ENCODE data around the gene ST7L. TPM values are rescaled to one million over a fixed set of nuclear protein-coding genes. Genes with fewer than 3 reads are reported as not detected.
A peak's percentile ranks its signal among the peaks of the same experiment; 100 is the strongest.

ST7L gene
- total RNA-seq, 1 experiment from 2014 or later: 13.8 TPM

DNA sequence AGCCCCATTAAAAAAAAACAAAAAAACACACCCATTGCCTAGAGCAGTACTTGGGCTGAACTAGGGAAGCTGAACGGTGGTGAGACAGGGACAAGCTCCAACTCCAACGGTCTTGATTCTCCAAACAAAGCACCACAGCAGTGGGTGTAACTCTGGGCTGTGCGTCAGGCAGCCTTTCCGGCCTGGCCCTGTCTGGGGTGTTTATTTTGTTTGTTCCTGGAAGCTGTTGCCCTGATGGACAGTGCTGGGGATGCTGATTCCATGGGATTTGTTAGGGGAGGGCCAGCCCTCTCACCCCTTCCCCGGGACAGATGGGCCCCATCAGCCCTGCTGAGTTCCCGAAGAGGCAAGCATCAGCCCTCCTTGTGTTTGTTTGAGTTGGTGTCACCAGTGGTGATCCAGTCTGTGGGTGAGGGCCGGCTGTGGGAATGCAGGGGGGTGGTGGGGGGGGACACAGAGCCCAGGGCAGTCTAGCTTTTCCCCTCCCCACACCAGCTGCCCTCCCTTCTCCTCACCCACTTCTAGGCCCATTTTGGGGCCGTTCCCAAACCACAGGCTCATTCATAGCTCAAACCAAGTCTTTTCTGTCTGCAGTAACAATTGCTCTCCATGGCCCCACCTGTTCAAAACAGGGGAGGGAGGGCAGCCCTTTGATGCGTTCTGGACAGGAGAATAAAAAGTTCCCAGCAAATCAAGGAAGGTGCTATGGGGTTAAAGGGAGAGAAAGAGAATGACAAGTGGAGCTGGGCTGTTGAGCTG is 105.7 kb downstream of the ST7L start:
- peak; percentile 94 for DNase-seq
- no peaks in the 10 kb centered on the region for H3K27me3 ChIP-seq
- H3K4me3 ChIP-seq: no peak overlapping the region
- no peaks in the 10 kb centered on the region for H3K9me3 ChIP-seq
- peaks cover 22% of the 10 kb centered on the region for H3K36me3 ChIP-seq

DNA sequence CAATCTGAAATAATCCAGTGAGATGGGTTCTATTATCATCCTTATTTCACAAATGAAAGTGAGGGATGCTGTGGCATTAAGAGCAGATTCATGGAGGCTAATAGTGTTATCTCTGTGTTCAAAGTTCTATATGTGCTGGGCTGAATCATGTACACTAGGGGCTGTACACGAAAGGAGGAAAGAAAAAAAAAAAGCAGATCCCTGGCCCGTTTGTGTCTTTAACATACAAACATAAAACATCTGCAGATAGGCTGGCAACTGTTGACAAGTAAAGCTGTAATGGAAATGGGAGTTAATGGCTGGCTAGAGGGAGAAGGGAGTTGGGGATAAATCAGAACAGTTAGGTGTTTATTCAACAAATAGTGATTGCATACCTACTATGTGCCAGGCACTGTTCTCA is 107.0 kb downstream of the ST7L start:
- Histone ChIP-seq H3K9me3 (no peaks in the 10 kb centered on the region), H3K4me3 (no peak overlapping the region), H3K27me3 (no peaks in the 10 kb centered on the region), H3K36me3 (peaks cover 15% of the 10 kb centered on the region)
- DNase-seq: no peak

DNA sequence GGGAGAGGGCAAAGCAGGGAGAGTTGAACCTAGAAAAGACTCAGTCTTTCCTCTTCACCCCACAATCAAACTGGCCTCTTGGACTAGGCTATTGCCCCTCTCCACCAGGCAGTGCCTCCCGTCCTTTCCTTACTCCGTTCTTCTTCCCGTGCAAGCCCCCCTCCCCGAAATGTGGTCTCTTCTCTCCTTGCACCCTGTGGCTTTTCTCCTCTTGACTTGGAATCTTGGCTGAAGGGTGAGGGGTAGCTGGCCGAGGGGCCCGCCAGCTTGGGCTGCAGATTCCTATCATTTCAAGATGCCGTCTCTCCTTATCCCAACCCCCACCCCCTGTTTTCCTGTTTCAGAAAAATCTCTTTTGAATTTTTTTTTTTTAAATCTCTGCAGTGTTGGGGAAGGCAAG is 108.6 kb downstream of the ST7L start:
- no peak for DNase-seq
- H3K4me3 ChIP-seq: no peak overlapping the region; the same call in 1 of the 2 replicates
- H3K36me3 ChIP-seq: peaks cover 2% of the 10 kb centered on the region
- H3K9me3 ChIP-seq: no peaks in the 10 kb centered on the region
- no peaks in the 10 kb centered on the region for H3K27me3 ChIP-seq

- no peaks in the 10 kb centered on the region for H3K27me3 ChIP-seq
- H3K36me3 ChIP-seq: no peaks in the 10 kb centered on the region; the same call in 1 of the 2 replicates
- DNase-seq: no peak
- H3K9me3 ChIP-seq: no peaks in the 10 kb centered on the region
- H3K4me3 ChIP-seq: peak overlapping the region; percentile 59; the same call in 1 of the 2 replicates
These were observed 109.2 kb downstream of the ST7L start for GRCh38 chr1:112509660-112510178.

DNA sequence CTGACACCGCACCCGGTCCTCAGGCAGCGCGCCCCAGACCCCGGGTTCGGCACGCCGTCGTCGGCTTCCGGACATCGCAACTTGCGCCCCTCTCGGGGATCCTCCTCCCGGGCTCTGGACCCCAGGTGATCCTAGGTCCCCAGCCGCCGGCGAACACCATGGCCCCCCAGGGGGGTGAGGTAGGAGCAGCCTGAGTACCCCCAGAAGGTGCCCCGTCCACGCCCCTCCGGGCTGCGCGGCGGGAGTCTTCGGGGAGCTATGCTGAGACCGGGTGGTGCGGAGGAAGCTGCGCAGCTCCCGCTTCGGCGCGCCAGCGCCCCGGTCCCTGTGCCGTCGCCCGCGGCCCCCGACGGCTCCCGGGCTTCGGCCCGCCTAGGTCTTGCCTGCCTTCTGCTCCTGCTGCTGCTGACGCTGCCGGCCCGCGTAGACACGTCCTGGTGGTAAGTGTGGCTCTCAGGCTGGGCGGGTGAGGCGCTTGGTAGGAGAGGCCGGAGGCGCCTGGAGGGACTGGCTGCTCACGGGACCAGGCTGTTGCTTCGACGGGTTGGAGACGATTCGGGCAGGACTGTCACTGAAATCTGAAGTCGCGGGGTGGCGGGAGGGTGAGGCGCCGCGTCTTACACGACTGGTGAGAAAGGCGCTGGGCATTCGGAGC is 109.8 kb downstream of the ST7L start:
- H3K36me3 ChIP-seq: no peaks in the 10 kb centered on the region; the same call in 1 of the 2 replicates
- no peak for DNase-seq
- no peaks in the 10 kb centered on the region for H3K9me3 ChIP-seq
- H3K27me3 ChIP-seq: no peaks in the 10 kb centered on the region
- H3K4me3 ChIP-seq: peak overlapping the region; percentile 59

DNA sequence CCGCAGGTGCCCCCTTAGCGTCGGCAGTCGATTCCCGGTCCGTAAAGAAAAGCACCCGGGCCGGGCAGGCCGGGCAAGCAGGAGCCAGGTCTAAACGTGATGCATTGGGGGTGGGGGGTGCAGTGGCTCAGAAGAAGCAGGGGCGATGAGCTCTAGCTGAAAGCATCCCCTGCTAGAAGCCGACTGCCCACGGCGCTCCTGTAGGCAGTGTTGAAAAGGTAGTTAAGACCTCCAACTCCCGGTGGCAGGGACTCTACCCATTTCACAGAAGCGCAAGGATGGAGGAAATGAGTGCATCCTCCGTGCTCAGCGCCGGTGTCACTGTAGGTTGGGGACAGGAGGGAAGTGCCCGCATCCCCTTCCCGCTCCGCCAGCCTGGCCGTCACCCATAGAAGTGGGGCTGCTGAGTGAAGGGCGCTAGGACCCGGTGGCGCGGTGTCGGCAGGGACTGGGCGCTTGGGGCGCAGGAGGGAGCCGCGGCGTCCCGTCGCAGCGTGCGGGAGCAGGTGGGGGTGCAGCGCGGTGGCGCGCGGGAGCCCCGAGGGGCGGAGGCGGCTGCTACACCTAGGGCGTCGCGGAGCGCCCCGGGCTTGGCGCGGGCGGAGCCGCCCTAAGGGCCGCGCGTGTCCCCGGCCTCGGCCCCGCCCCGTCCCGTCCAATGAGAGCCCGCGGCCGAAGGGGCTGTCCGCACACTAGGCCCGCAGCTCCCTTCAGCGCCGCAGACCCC is 110.5 kb downstream of the ST7L start, which contains the start of gene WNT2B:
WNT2B (plus strand) TSS at position 688 of the 727 bp plus-strand sequence. CDS start 298 bp downstream, outside the sequence.
- peak; percentile 56 for DNase-seq
- H3K9me3 ChIP-seq: no peaks in the 10 kb centered on the region
- H3K36me3 ChIP-seq: no peaks in the 10 kb centered on the region; the same call in 1 of the 2 replicates
- H3K27me3 ChIP-seq: no peaks in the 10 kb centered on the region
- peak within 1 kb of the TSS; percentile 59 for H3K4me3 ChIP-seq

DNA sequence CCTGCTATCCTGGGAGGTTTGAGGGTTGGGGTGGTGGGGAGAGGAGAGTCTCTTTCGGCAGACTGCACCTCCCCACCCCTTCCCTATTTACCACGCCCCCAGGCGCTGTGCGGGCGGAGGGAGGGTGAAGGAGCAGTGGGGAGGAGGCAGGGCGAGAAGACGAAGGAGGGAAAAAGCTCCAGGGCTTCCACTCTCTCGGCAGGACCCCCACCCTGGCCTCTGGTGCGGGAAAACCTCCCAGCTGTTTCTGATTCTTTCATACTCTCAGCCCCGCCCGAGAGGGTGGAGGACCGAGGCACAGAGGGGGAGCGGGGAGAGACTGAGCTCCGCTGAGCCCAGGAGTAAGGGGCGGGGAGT is 111.0 kb downstream of the ST7L start:
- no peaks in the 10 kb centered on the region for H3K27me3 ChIP-seq
- DNase-seq: peak; percentile 48
- H3K36me3 ChIP-seq: no peaks in the 10 kb centered on the region; the same call in 1 of the 2 replicates

DNA sequence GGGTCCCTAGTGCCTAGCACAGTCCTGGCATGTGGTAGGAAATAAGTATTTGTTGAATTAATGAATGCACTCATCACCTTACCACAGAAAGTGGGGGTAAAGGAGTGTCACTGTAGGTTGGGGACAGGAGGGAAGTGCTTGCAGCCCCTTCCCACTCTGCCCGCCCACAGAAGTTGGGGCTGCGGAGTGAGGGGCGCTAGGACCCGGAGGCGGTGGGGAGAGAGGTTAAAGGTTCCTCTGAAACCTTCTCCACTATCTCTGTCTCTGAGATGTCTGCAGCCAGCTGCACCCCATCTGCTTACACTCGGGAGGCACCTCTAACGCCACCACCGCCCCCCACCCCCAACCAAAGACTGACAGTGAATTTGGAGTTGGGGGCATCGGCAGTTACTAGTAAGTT is 111.6 kb downstream of the ST7L start:
- Histone ChIP-seq H3K4me3 (no peak overlapping the region; the same call in 1 of the 2 replicates), H3K9me3 (no peaks in the 10 kb centered on the region), H3K27me3 (no peaks in the 10 kb centered on the region), H3K36me3 (no peaks in the 10 kb centered on the region; the same call in 1 of the 2 replicates)
- DNase-seq: no peak

More for the DNA sequence above, 111.0 kb downstream of the ST7L start:
- Histone ChIP-seq H3K9me3 (no peaks in the 10 kb centered on the region), H3K4me3 (peak overlapping the region; percentile 59)

DNA sequence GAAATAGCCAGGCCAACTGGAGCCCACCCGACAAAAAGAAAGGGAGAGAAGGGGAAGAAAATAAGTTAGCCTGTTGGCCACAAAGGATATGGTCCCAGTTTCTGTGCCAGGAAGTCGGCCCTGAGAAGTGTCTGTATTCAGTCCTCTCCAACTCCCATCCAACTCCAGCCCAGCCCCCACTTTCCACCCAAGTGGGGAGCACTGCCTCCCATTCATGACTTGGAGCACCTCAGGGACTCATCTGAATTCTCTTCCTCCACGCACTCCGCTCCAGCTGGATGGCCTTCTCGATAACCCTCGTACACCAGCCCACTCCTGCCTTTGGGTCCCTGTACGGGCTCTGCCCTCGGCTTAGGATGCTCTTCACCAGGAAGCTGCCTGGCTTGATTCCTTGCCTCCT is 112.2 kb downstream of the ST7L start:
- H3K36me3 ChIP-seq: no peaks in the 10 kb centered on the region
- H3K4me3 ChIP-seq: no peak overlapping the region
- no peaks in the 10 kb centered on the region for H3K27me3 ChIP-seq
- DNase-seq: no peak
- no peaks in the 10 kb centered on the region for H3K9me3 ChIP-seq

DNA sequence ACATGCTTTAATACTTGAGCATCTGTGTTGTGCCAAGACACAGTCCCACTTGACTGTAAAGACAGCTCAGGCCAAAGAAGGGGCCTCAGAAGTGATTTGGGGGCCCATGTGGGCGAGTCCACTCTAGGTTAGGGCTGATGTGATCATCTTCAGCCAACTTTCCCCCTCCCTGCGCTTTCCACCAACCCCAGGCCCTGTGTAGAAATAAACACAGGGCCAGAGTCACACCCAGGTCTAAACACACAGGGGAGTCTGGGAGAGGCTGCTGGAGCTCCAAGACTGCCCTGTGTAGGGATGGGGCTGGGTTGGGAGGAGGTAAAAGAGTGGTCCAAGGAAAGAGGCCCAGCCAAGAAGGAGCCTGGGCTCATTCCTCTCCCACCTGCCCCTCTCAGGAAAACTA is 112.6 kb downstream of the ST7L start:
- no peaks in the 10 kb centered on the region for H3K36me3 ChIP-seq

GRCh38 chr1:112505878-112506277 is 113.1 kb downstream of the ST7L start:
- Histone ChIP-seq H3K4me3 (no peak overlapping the region), H3K36me3 (no peaks in the 10 kb centered on the region), H3K9me3 (no peaks in the 10 kb centered on the region), H3K27me3 (no peaks in the 10 kb centered on the region)
- no peak for DNase-seq

More for the DNA sequence above, 112.6 kb downstream of the ST7L start:
- Histone ChIP-seq H3K4me3 (no peak overlapping the region), H3K9me3 (no peaks in the 10 kb centered on the region), H3K27me3 (no peaks in the 10 kb centered on the region)
- DNase-seq: no peak

- Histone ChIP-seq H3K27me3 (no peaks in the 10 kb centered on the region), H3K36me3 (no peaks in the 10 kb centered on the region), H3K4me3 (no peak overlapping the region), H3K9me3 (no peaks in the 10 kb centered on the region)
- DNase-seq: no peak
These were observed 113.5 kb downstream of the ST7L start for GRCh38 chr1:112505400-112505785.

DNA sequence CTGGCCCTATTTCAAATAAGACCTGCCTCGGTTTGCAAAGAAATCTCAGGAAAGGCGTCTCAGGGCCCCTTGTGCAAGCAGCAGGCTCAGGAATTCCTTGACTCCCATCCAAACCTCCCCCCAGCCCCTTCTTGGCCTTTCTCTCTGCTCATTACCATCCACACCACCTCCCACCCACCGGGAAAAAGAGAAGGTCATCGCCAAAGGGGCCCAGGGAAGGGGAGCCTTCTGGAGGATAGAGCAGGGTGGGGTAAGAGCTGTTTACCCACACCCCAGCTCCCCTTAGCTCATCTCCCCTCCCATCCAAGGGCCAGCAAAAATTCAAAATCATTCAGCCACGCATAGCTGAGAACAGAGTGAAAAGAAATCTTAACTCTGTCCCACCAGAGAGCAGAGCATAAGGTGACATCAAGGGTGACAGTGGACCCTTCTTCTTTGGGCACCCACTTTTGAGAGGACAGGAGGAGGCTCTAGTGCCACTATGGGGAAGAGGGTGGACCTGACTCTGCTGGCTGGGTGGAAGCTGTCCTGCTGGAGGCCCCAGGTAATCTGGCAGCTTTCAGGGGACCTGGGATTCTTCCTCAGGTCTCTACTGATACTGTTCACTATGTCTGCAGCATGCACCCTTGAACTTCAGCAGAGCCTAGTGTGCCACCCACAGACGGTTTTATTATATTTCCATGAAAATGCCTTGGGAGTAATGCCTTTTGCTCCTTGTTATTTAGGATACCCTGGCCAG is 114.1 kb downstream of the ST7L start:
- Histone ChIP-seq H3K9me3 (no peaks in the 10 kb centered on the region), H3K4me3 (no peak overlapping the region), H3K27me3 (no peaks in the 10 kb centered on the region), H3K36me3 (no peaks in the 10 kb centered on the region)
- DNase-seq: no peak

- no peak overlapping the region for H3K4me3 ChIP-seq
- DNase-seq: no peak
- no peaks in the 10 kb centered on the region for H3K9me3 ChIP-seq
- no peaks in the 10 kb centered on the region for H3K27me3 ChIP-seq
- H3K36me3 ChIP-seq: no peaks in the 10 kb centered on the region
These were observed 114.8 kb downstream of the ST7L start for GRCh38 chr1:112504001-112504660.

DNA sequence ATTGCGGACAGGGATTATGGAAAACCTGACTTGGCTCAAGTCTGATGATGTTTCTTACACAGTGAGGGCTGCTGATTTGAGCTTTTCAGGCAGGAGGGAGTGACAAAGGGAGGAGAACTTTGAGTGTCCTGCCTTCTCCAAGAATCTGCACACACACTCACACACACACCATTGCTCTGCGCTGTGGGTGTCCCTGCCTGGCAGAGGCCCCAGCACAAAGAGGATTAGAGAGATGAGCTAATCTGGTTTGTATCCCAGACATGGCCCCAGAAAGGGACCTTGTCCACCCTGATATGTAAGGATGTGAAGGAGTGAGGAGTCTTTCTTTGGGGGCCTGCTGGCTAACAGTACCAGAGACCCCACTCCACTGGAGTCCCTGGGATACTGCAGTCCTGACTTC is 116.1 kb downstream of the ST7L start:
- Histone ChIP-seq H3K27me3 (no peaks in the 10 kb centered on the region), H3K36me3 (no peaks in the 10 kb centered on the region), H3K9me3 (no peaks in the 10 kb centered on the region), H3K4me3 (no peak overlapping the region)
- DNase-seq: peak; percentile 50

Data from MG63 (cell line).